NCI-H1105 treated with DMSO at 0.1 percent for 48 hours (cell line): ENCODE results near the gene FRMD5.
"Not testable (repeated sequence)": the region's sequence is repeated elsewhere in the genome, so short reads cannot be mapped to it uniquely, and the experiment has no call there.

Experiments used
- DNase-seq: peaks from one replicate; lab custom pipeline; 2025; lab: John Stamatoyannopoulos, UW

Gene FRMD5

GRCh38 chr15:44032820-44033219 is 162.3 kb downstream of the FRMD5 start:
- not testable (repeated sequence) for DNase-seq

- DNase-seq, result no peak
Measured at GRCh38 chr15:44029940-44030568, 165.0 kb downstream of the FRMD5 start.

- DNase-seq, result peak; percentile 1
Measured at GRCh38 chr15:44029003-44029402, 166.1 kb downstream of the FRMD5 start.

GRCh38 chr15:44028349-44028748 is 166.7 kb downstream of the FRMD5 start:
- no peak for DNase-seq

GRCh38 chr15:44024155-44024554 is 170.9 kb downstream of the FRMD5 start:
- no peak for DNase-seq

- DNase-seq, result no peak
Measured at GRCh38 chr15:44023176-44023575, 171.9 kb downstream of the FRMD5 start.

- DNase-seq, result no peak
Measured at GRCh38 chr15:44018151-44018550, 176.9 kb downstream of the FRMD5 start.

GRCh38 chr15:44015545-44016305 is 179.3 kb downstream of the FRMD5 start:
- no peak for DNase-seq

- no peak for DNase-seq
Measured at GRCh38 chr15:44011238-44011854, 183.7 kb downstream of the FRMD5 start.

- no peak for DNase-seq
Measured at GRCh38 chr15:44010089-44010488, 185.0 kb downstream of the FRMD5 start.

GRCh38 chr15:44009038-44009437 is 186.0 kb downstream of the FRMD5 start:
- DNase-seq, result no peak

GRCh38 chr15:44000248-44000647 is 194.8 kb downstream of the FRMD5 start:
- DNase-seq, result not testable (repeated sequence)

- no peak for DNase-seq
Measured at GRCh38 chr15:43998607-43999006, 196.5 kb downstream of the FRMD5 start.

GRCh38 chr15:43991206-43991605 is 203.9 kb downstream of the FRMD5 start:
- DNase-seq, result no peak

- no peak for DNase-seq
Measured at GRCh38 chr15:43989938-43990337, 205.1 kb downstream of the FRMD5 start.

- DNase-seq, result no peak
Measured at GRCh38 chr15:43988900-43989299, 206.2 kb downstream of the FRMD5 start.

GRCh38 chr15:43987924-43988323 is 207.1 kb downstream of the FRMD5 start:
- DNase-seq, result no peak

- DNase-seq, result no peak
Measured at GRCh38 chr15:43985976-43986680, 208.9 kb downstream of the FRMD5 start.

GRCh38 chr15:43981576-43981975 is 213.5 kb downstream of the FRMD5 start:
- DNase-seq, result no peak

- no peak for DNase-seq
Measured at GRCh38 chr15:43977072-43977884, 217.8 kb downstream of the FRMD5 start.

- no peak for DNase-seq
Measured at GRCh38 chr15:43975770-43976169, 219.3 kb downstream of the FRMD5 start.

GRCh38 chr15:43975326-43975725 is 219.7 kb downstream of the FRMD5 start:
- DNase-seq, result no peak
